ENCODE measurements around the gene GALNT5.

The GALNT5 gene

GRCh38 chr2:157250836-157251235, 6.7 kb upstream of the GALNT5 start:
- no CpG with 5 or more reads among the region's 4 CpGs for WGBS (ENCODE audit: insufficient coverage, insufficient read length)
- no peaks in the 10 kb centered on the region for H3K27me3 ChIP-seq (ENCODE audit: control insufficient read depth, insufficient read depth, low read length)
- DNase-seq (ENCODE audit: low read depth, low spot score): no peak
- no peaks in the 10 kb centered on the region for H3K36me3 ChIP-seq (ENCODE audit: control insufficient read depth, insufficient read depth, low read length)
- H3K4me3 ChIP-seq (ENCODE audit: low read length): no peak overlapping the region
- no peaks in the 10 kb centered on the region for H3K9me3 ChIP-seq (ENCODE audit: control insufficient read depth, insufficient read depth, low read length)
- H3K27ac ChIP-seq (ENCODE audit: low read length): no peak overlapping the region
- H3K4me1 ChIP-seq (ENCODE audit: control insufficient read depth, insufficient read depth, low read length): no peaks in the 10 kb centered on the region; the same call in 1 of the 2 replicates

GRCh38 chr2:157251932-157252331, 5.6 kb upstream of the GALNT5 start:
- H3K4me1 ChIP-seq (ENCODE audit: control insufficient read depth, insufficient read depth, low read length): no peaks in the 10 kb centered on the region; the same call in 1 of the 2 replicates
- DNase-seq (ENCODE audit: low read depth, low spot score): no peak
- H3K27ac ChIP-seq (ENCODE audit: low read length): no peak overlapping the region
- no peaks in the 10 kb centered on the region for H3K9me3 ChIP-seq (ENCODE audit: control insufficient read depth, insufficient read depth, low read length)
- H3K27me3 ChIP-seq (ENCODE audit: control insufficient read depth, insufficient read depth, low read length): no peaks in the 10 kb centered on the region
- H3K4me3 ChIP-seq (ENCODE audit: low read length): no peak overlapping the region
- no CpG with 5 or more reads among the region's 2 CpGs for WGBS (ENCODE audit: insufficient coverage, insufficient read length)
- no peaks in the 10 kb centered on the region for H3K36me3 ChIP-seq (ENCODE audit: control insufficient read depth, insufficient read depth, low read length)

DNA sequence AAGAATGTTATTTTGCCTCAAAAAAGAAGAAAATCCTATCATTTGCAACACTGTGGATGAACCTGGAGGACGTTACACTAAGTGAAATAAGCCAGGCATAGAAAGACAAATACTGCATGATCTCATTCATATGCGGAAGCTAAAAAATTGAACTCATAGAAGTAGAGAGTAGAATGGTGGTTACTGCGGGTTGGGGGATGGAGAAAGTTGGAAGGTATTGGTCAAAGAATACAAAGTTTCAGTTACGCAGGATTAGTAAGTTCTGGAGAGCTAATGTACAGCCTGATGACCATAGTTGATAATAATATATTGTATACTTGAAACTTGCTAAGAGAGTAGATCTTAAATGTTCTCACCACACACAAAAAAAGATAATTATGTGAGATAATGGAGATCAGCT, 5.0 kb upstream of the GALNT5 start:
- no peaks in the 10 kb centered on the region for H3K36me3 ChIP-seq (ENCODE audit: control insufficient read depth, insufficient read depth, low read length)
- no peaks in the 10 kb centered on the region for H3K27me3 ChIP-seq (ENCODE audit: control insufficient read depth, insufficient read depth, low read length)
- H3K27ac ChIP-seq (ENCODE audit: low read length): no peak overlapping the region
- no peaks in the 10 kb centered on the region for H3K9me3 ChIP-seq (ENCODE audit: control insufficient read depth, insufficient read depth, low read length)
- DNase-seq (ENCODE audit: low read depth, low spot score): no peak
- H3K4me3 ChIP-seq (ENCODE audit: low read length): no peak overlapping the region
- no CpG with 5 or more reads among the region's 4 CpGs for WGBS (ENCODE audit: insufficient coverage, insufficient read length)
- no peaks in the 10 kb centered on the region for H3K4me1 ChIP-seq (ENCODE audit: control insufficient read depth, insufficient read depth, low read length)

DNA sequence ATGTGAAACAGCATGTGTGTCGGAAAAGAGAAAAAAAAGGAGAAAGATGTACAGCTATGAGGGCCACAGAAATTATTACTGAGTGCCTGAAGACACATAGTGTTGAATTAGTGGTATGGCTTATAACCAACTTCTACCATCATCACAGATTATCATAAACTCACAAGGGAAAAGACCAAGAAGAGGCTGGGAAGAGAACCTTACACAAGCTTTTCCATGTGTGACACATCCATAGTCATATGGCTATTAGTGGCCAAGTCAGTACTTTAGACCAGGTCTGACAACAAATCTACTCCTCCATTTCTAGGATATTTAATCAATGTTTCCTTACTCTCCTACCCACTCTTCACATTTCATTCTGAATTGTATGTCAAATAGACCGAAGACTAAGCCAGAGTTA, 3.5 kb upstream of the GALNT5 start:
- WGBS (ENCODE audit: insufficient coverage, insufficient read length): no CpG with 5 or more reads among the region's 2 CpGs
- no peak for DNase-seq (ENCODE audit: low read depth, low spot score)
- H3K36me3 ChIP-seq (ENCODE audit: control insufficient read depth, insufficient read depth, low read length): no peaks in the 10 kb centered on the region
- H3K4me1 ChIP-seq (ENCODE audit: control insufficient read depth, insufficient read depth, low read length): peaks cover 2% of the 10 kb centered on the region; the same call in 1 of the 2 replicates
- no peaks in the 10 kb centered on the region for H3K9me3 ChIP-seq (ENCODE audit: control insufficient read depth, insufficient read depth, low read length)
- no peak overlapping the region for H3K4me3 ChIP-seq (ENCODE audit: low read length)
- no peak overlapping the region for H3K27ac ChIP-seq (ENCODE audit: low read length)
- H3K27me3 ChIP-seq (ENCODE audit: control insufficient read depth, insufficient read depth, low read length): no peaks in the 10 kb centered on the region

- Histone ChIP-seq H3K27me3 (ENCODE audit: control insufficient read depth, insufficient read depth, low read length) (no peaks in the 10 kb centered on the region), H3K4me1 (ENCODE audit: control insufficient read depth, insufficient read depth, low read length) (peaks cover 2% of the 10 kb centered on the region; the same call in 1 of the 2 replicates), H3K9me3 (ENCODE audit: control insufficient read depth, insufficient read depth, low read length) (no peaks in the 10 kb centered on the region), H3K36me3 (ENCODE audit: control insufficient read depth, insufficient read depth, low read length) (no peaks in the 10 kb centered on the region), H3K27ac (ENCODE audit: low read length) (no peak overlapping the region), H3K4me3 (ENCODE audit: low read length) (no peak overlapping the region)
- DNase-seq (ENCODE audit: low read depth, low spot score): no peak
These were observed 1.8 kb upstream of the GALNT5 start for GRCh38 chr2:157255746-157256145.

- no CpG with 5 or more reads among the region's 3 CpGs for WGBS (ENCODE audit: insufficient coverage, insufficient read length)
These were observed 879 bp upstream of the GALNT5 start for GRCh38 chr2:157256626-157257025.

GRCh38 chr2:157258520-157259326, 1.2 kb downstream of the GALNT5 start:
- Histone ChIP-seq H3K27me3 (ENCODE audit: control insufficient read depth, insufficient read depth, low read length) (no peaks in the 10 kb centered on the region), H3K27ac (ENCODE audit: low read length) (no peak overlapping the region), H3K36me3 (ENCODE audit: control insufficient read depth, insufficient read depth, low read length) (no peaks in the 10 kb centered on the region), H3K4me1 (ENCODE audit: control insufficient read depth, insufficient read depth, low read length) (peaks cover 2% of the 10 kb centered on the region; the same call in 1 of the 2 replicates), H3K4me3 (ENCODE audit: low read length) (no peak overlapping the region), H3K9me3 (ENCODE audit: control insufficient read depth, insufficient read depth, low read length) (no peaks in the 10 kb centered on the region)
- no peak for DNase-seq (ENCODE audit: low read depth, low spot score)
- no CpG with 5 or more reads among the region's 8 CpGs for WGBS (ENCODE audit: insufficient coverage, insufficient read length)

More at GRCh38 chr2:157256626-157257025, 879 bp upstream of the GALNT5 start:
- no peak overlapping the region for H3K4me3 ChIP-seq (ENCODE audit: low read length)
- no peaks in the 10 kb centered on the region for H3K36me3 ChIP-seq (ENCODE audit: control insufficient read depth, insufficient read depth, low read length)
- peaks cover 2% of the 10 kb centered on the region; the same call in 1 of the 2 replicates for H3K4me1 ChIP-seq (ENCODE audit: control insufficient read depth, insufficient read depth, low read length)
- no peaks in the 10 kb centered on the region for H3K27me3 ChIP-seq (ENCODE audit: control insufficient read depth, insufficient read depth, low read length)
- H3K27ac ChIP-seq (ENCODE audit: low read length): no peak overlapping the region
- DNase-seq (ENCODE audit: low read depth, low spot score): no peak
- H3K9me3 ChIP-seq (ENCODE audit: control insufficient read depth, insufficient read depth, low read length): no peaks in the 10 kb centered on the region

DNA sequence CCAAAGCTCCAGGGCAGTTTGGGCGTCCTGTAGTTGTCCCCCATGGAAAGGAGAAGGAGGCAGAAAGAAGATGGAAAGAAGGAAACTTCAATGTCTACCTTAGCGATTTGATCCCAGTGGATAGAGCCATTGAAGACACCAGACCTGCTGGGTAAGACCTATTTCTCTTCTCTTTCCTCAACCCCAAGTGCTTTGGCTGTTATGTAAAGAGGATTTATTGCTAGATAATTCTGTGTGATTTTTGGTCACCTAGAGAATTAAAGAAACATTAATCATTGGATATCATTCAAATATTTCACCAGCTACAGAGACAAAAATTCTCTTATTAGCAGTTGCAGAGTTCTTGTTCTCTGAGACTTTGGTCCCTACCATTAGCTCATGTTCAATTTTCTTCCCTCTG, 1.9 kb downstream of the GALNT5 start:
- H3K4me3 ChIP-seq (ENCODE audit: low read length): no peak overlapping the region
- no CpG with 5 or more reads among the region's 2 CpGs for WGBS (ENCODE audit: insufficient coverage, insufficient read length)
- H3K4me1 ChIP-seq (ENCODE audit: control insufficient read depth, insufficient read depth, low read length): peaks cover 2% of the 10 kb centered on the region; the same call in 1 of the 2 replicates
- no peaks in the 10 kb centered on the region for H3K9me3 ChIP-seq (ENCODE audit: control insufficient read depth, insufficient read depth, low read length)
- DNase-seq (ENCODE audit: low read depth, low spot score): no peak
- H3K27ac ChIP-seq (ENCODE audit: low read length): no peak overlapping the region
- H3K36me3 ChIP-seq (ENCODE audit: control insufficient read depth, insufficient read depth, low read length): no peaks in the 10 kb centered on the region
- H3K27me3 ChIP-seq (ENCODE audit: control insufficient read depth, insufficient read depth, low read length): no peaks in the 10 kb centered on the region

DNA sequence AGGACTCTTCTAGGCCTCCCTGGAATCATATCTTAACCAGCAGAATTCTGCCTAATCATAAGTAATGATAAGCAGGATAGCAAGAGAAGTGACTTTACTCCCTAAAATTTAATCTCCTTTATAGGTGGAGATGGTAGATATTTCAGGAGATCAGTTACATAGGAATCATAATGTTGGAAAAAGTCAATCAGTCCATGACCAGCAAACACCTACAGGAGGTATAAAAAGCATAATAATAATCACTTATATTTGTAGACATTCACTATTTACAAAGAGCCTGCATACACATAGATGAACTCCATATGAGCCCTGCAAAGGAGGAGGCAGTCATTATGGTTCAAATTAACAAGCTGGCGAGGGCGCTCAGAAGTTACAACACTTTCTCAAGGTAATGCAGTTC, 2.5 kb downstream of the GALNT5 start:
- WGBS (ENCODE audit: insufficient coverage, insufficient read length): no CpG with 5 or more reads among the region's 2 CpGs

GRCh38 chr2:157260533-157261198, 3.2 kb downstream of the GALNT5 start:
- no peak overlapping the region for H3K27ac ChIP-seq (ENCODE audit: low read length)
- H3K36me3 ChIP-seq (ENCODE audit: control insufficient read depth, insufficient read depth, low read length): no peaks in the 10 kb centered on the region
- no peak overlapping the region for H3K4me3 ChIP-seq (ENCODE audit: low read length)
- no peaks in the 10 kb centered on the region for H3K9me3 ChIP-seq (ENCODE audit: control insufficient read depth, insufficient read depth, low read length)
- DNase-seq (ENCODE audit: low read depth, low spot score): no peak
- H3K27me3 ChIP-seq (ENCODE audit: control insufficient read depth, insufficient read depth, low read length): no peaks in the 10 kb centered on the region
- WGBS (ENCODE audit: insufficient coverage, insufficient read length): no CpG with 5 or more reads among the region's 4 CpGs
- peaks cover 3% of the 10 kb centered on the region; the same call in 1 of the 2 replicates for H3K4me1 ChIP-seq (ENCODE audit: control insufficient read depth, insufficient read depth, low read length)

More for the DNA sequence above, 2.5 kb downstream of the GALNT5 start:
- H3K4me3 ChIP-seq (ENCODE audit: low read length): no peak overlapping the region
- H3K9me3 ChIP-seq (ENCODE audit: control insufficient read depth, insufficient read depth, low read length): no peaks in the 10 kb centered on the region
- peaks cover 2% of the 10 kb centered on the region; the same call in 1 of the 2 replicates for H3K4me1 ChIP-seq (ENCODE audit: control insufficient read depth, insufficient read depth, low read length)
- no peak for DNase-seq (ENCODE audit: low read depth, low spot score)
- no peaks in the 10 kb centered on the region for H3K27me3 ChIP-seq (ENCODE audit: control insufficient read depth, insufficient read depth, low read length)
- H3K27ac ChIP-seq (ENCODE audit: low read length): no peak overlapping the region
- no peaks in the 10 kb centered on the region for H3K36me3 ChIP-seq (ENCODE audit: control insufficient read depth, insufficient read depth, low read length)
